Body of pancreas (tissue), 4 donors: ENCODE measurements around the gene TMC3.

Source experiments
- CTCF ChIP-seq, 7 experiments: fragments of 450-650 bp in 4 of 7; fragments of 200-600 bp in 3 of 7; sonication (generic) in 3 of 7; IDR thresholded peaks; one replicate each; pipeline ENCODE4 v1.5.1; 2016 to 2019; ENCODE audit warnings: antibody characterized with exemption in 7 of 7
- POLR2A ChIP-seq, 3 donors: fragments of 450-650 bp; IDR thresholded peaks; one replicate each; pipeline ENCODE4 v1.6.1; 2016; ENCODE audit warnings: antibody characterized with exemption in 3 of 3, mild to moderate bottlenecking in 2 of 3

DNA sequence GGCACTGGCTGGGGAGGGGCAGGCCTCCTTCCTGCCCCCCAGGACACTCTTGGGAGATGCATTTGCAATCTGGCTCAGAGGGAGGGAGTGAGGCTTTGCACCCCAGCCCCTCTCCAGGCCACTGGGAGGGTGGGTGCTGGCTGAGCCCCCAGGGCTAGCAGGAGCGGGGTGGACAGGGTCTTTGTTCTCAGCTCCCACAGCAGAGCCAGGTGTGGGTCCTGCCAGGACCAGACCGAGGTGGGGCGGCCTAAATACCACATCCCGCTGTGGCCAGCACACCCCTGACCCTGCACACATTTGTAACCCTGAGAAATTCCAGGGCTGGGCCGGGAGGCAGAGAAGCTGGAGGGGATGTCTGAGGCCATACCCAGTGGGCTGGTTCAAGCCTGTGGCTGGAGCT is 91.1 kb downstream of the TMC3 start:
- TF ChIP-seq CTCF (IDR thresholded peaks at IDR 0.05): no peak
- TF ChIP-seq POLR2A (IDR thresholded peaks at IDR 0.05): no peak
